A673 (cell line): Measurements from ENCODE around the gene UNKL. TPM values are rescaled to one million over a fixed set of nuclear protein-coding genes. Genes with fewer than 3 reads are reported as not detected.

Experiments used
- BruUV-seq: library from RNA; stranded (reverse); fragments of 400-500 nt; replicated peaks from 2 replicates; lab custom pipeline; 2021; lab: Mats Ljungman, UMichigan
- CTCF ChIA-PET: fragments of 300-600 bp; sonication (Branson Sonifier 250); formaldehyde crosslinking; loops from one replicate; lab custom pipeline; 2022; ENCODE audit warnings: antibody characterized with exemption; lab: Charles Lee
- POLR2A ChIA-PET: fragments of 300-600 bp; sonication (Branson Sonifier 250); formaldehyde crosslinking; loops from one replicate; lab custom pipeline; 2022; ENCODE audit warnings: antibody characterized with exemption; ENCODE audit not compliant: low non-redundant PET; lab: Charles Lee
- DNase-seq: peaks from one replicate; pipeline ENCODE4 v3.0.0-alpha.2; 2015; ENCODE audit warnings: low spot score
- H3K27ac ChIP-seq: fragments of 200-600 bp; sonication (generic); 2 replicates; pipeline ENCODE4 v1.5.1; 2016; ENCODE audit warnings: mixed run types, low read depth, mild to moderate bottlenecking, mixed read lengths, antibody characterized with exemption, low read length; ENCODE audit not compliant: poor library complexity, severe bottlenecking
- H3K27me3 ChIP-seq: fragments of 200-600 bp; sonication (generic); replicated peaks from 2 replicates; pipeline ENCODE4 v1.6.1; 2017; ENCODE audit warnings: mixed run types, low read depth, mild to moderate bottlenecking, mixed read lengths, antibody characterized with exemption, low read length; ENCODE audit not compliant: insufficient read depth, poor library complexity
- H3K36me3 ChIP-seq: fragments of 200-600 bp; sonication (generic); 2 replicates; pipeline ENCODE4 v1.6.1; 2016; ENCODE audit warnings: mixed run types, mild to moderate bottlenecking, mixed read lengths, antibody characterized with exemption, low read length; ENCODE audit not compliant: insufficient read depth, poor library complexity, severe bottlenecking
- H3K4me1 ChIP-seq: fragments of 200-600 bp; sonication (generic); 2 replicates; pipeline ENCODE4 v1.6.1; 2017; ENCODE audit warnings: mixed run types, mild to moderate bottlenecking, mixed read lengths, antibody characterized with exemption, low read length; ENCODE audit not compliant: insufficient read depth, poor library complexity, severe bottlenecking
- H3K4me3 ChIP-seq: fragments of 200-600 bp; sonication (generic); 2 replicates; pipeline ENCODE4 v1.5.1; 2016; ENCODE audit warnings: low read depth, mixed run types, mild to moderate bottlenecking, mixed read lengths, low read length; ENCODE audit not compliant: poor library complexity, severe bottlenecking
- H3K9me3 ChIP-seq: fragments of 200-600 bp; sonication (generic); 2 replicates; pipeline ENCODE4 v1.6.1; 2016; ENCODE audit warnings: mixed run types, low read depth, mild to moderate bottlenecking, mixed read lengths, antibody characterized with exemption, low read length; ENCODE audit not compliant: poor library complexity, severe bottlenecking
- EZH2 ChIP-seq: fragments of 200-600 bp; sonication (generic); IDR thresholded peaks from 2 replicates; pipeline ENCODE4 v1.6.1; 2017; ENCODE audit warnings: borderline replicate concordance, low read depth, mild to moderate bottlenecking, mixed read lengths, antibody characterized with exemption, low read length; ENCODE audit not compliant: poor library complexity, severe bottlenecking
- intact Hi-C: fragments of 100-400 bp; cut with micrococcal nuclease; formaldehyde crosslinking; loops from one replicate; pipeline ENCODE4 v1.10.0; 2022; ENCODE audit not compliant: unreplicated experiment
- total RNA-seq: library from RNA; stranded (reverse); gene quantifications from 2 replicates; pipeline ENCODE4 v1.2.3, GENCODE V29; 2021
- TF ChIP-seq, protein P1 (sequence below): fragments of 300-800, 200-600 bp; sonication (generic); conservative IDR thresholded peaks from 2 replicates; pipeline ENCODE4 v1.5.1; 2017; ENCODE audit warnings: low read depth, mild to moderate bottlenecking, antibody characterized with exemption, low read length, moderate library complexity, mixed read lengths

Gene UNKL
- total RNA-seq, 1 experiment from 2014 or later: 88.5 TPM

DNA sequence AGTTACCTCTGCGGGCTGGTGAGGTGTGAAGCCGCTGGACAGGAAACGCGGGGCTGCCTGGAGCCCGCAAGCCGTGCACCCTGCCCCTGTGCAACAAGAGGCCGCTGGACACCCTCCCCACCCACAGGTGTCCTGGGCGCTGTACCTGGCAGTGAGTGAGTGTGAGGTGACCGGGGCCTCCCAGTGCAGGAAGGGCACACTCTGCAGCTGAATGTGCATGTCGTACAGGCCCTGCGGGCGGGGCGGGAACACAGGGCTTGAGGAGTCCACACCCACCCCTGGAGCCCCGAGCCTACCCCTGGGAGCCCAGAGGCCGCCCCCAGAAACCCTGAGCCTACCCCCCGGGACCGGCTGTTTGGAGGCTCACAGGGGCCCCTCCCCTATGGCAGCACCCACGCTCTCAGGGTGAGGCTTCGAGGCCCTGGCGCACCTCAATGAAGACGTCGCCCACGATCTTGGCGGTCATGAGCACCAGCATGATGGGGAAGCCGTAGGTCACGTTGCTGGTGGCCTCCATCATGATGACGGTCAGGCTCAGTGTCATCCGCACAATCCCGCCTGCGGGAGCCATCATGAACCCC is 34.1 kb upstream of the UNKL start:
- ChIA-PET POLR2A (no interaction called here), CTCF (no interaction called here)
- no peak overlapping the region for H3K4me3 ChIP-seq
- BruUV-seq: no TSS peak
- TF ChIP-seq EZH2: no peak
- TF ChIP-seq, protein P1, sequence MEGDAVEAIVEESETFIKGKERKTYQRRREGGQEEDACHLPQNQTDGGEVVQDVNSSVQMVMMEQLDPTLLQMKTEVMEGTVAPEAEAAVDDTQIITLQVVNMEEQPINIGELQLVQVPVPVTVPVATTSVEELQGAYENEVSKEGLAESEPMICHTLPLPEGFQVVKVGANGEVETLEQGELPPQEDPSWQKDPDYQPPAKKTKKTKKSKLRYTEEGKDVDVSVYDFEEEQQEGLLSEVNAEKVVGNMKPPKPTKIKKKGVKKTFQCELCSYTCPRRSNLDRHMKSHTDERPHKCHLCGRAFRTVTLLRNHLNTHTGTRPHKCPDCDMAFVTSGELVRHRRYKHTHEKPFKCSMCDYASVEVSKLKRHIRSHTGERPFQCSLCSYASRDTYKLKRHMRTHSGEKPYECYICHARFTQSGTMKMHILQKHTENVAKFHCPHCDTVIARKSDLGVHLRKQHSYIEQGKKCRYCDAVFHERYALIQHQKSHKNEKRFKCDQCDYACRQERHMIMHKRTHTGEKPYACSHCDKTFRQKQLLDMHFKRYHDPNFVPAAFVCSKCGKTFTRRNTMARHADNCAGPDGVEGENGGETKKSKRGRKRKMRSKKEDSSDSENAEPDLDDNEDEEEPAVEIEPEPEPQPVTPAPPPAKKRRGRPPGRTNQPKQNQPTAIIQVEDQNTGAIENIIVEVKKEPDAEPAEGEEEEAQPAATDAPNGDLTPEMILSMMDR: no peak
- H3K4me1 ChIP-seq: no peaks in the 10 kb centered on the region
- no peaks in the 10 kb centered on the region for H3K27me3 ChIP-seq
- H3K36me3 ChIP-seq: peaks cover 6% of the 10 kb centered on the region
- no peak for DNase-seq
- intact Hi-C loops: no loop called here
- no peaks in the 10 kb centered on the region for H3K9me3 ChIP-seq
- H3K27ac ChIP-seq: no peak overlapping the region

DNA sequence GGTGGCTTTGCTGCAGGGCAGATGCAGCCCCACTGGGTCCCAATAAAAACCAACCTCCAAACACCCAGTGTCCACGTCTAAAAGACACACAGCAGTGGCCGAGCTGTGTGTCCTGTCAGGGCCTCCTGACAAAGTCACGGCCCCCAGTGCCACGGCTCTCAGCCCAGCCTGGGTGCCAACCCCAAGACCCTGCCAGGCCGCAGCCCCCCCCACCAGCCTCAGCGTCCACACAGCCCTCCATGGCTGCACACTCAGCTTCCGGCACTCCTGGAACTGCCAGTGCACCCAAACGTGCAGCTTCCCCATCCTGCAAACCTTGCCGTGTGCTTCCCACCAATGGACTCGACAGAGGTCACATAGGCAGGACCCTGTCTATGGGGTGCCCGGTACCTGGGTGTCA is 33.5 kb upstream of the UNKL start:
- Histone ChIP-seq H3K27ac (no peak overlapping the region), H3K4me3 (no peak overlapping the region), H3K9me3 (no peaks in the 10 kb centered on the region), H3K36me3 (peaks cover 6% of the 10 kb centered on the region), H3K27me3 (no peaks in the 10 kb centered on the region), H3K4me1 (no peaks in the 10 kb centered on the region)
- BruUV-seq: no TSS peak
- no peak for DNase-seq
- TF ChIP-seq EZH2: no peak
- TF ChIP-seq, protein P1: no peak
- ChIA-PET POLR2A (no interaction called here), CTCF (no interaction called here)
- intact Hi-C loops: no loop called here

DNA sequence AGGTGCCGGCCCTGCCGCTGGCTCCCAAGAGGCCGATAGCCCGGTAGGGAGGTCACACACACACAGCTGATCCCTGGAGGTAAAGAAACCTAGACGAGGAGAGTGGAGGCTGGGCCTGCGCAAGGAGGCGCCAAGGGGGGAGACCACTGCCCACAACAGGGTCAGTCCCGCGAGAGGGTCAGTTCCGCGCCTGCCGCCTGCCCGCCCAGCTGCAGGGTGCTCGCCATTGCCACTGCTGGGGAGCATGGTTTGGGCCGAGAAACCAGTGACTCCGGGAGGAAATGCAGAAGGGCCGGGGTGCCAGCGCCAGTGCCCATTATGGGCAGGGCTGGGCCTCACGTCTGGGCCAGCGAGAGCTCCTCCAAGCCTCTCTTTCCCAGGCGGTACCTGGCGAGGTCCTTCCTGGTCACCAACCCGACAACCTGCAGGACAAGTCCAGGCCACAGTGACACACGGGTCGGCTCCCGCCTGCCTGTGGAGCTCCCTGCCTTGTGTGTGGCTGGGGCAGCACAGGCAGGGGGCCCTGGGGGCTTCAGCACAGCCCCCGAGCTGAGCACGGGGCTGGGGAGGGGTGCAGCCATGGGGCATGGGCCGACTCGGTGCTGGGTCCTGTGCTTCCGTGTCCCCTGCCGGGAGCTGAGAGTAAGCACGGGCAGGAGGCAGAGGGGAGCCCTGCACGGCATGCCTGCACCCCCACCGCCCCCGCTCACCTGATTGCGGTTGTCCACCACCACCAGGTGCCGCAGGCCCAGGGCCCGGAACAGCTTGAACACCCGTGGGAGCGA is 32.0 kb upstream of the UNKL start:
- CTCF ChIA-PET: no interaction called here
- no peak for DNase-seq
- H3K4me1 ChIP-seq: no peaks in the 10 kb centered on the region
- intact Hi-C loops: no loop called here
- H3K36me3 ChIP-seq: peaks cover 3% of the 10 kb centered on the region
- BruUV-seq: no TSS peak
- no peaks in the 10 kb centered on the region for H3K9me3 ChIP-seq
- POLR2A ChIA-PET: no interaction called here
- no peak for TF ChIP-seq EZH2
- TF ChIP-seq, protein P1: no peak
- no peaks in the 10 kb centered on the region for H3K27me3 ChIP-seq
- H3K4me3 ChIP-seq: no peak overlapping the region
- no peak overlapping the region for H3K27ac ChIP-seq
